Activated naive CD4-positive, alpha-beta T cell treated with anti-CD3 and anti-CD28 coated beads, Interleukin-2, amount 50 U/mL, for 72 hours (primary cell): ENCODE measurements around the gene NUDCD3. TPM values are rescaled to one million over a fixed set of nuclear protein-coding genes. Genes with fewer than 3 reads are reported as not detected.

Experiments used
- ATAC-seq, 2 donors: fragments of 150-1000 bp; cut with Tn5 transposase; 2 replicates each; pipeline ENCODE4 v1.10.0; 2021; ENCODE audit warnings: mild to moderate bottlenecking in 2 of 2, moderate library complexity in 2 of 2
- DNase-seq, 2 donors: peaks; one replicate each; pipeline ENCODE4 v3.0.0; 2021 to 2022; ENCODE audit warnings: low spot score in 2 of 2
- H3K27ac Mint-ChIP-seq, 2 donors: one replicate each; pipeline ENCODE4 v1.8.0; 2022; ENCODE audit warnings: mild to moderate bottlenecking in 2 of 2, mixed read lengths in 2 of 2
- H3K36me3 Mint-ChIP-seq, 2 donors: one replicate each; pipeline ENCODE4 v1.8.0; 2022; ENCODE audit warnings: mixed read lengths in 2 of 2
- H3K9me3 Mint-ChIP-seq, 2 donors: one replicate each; pipeline ENCODE4 v1.8.0; 2022; ENCODE audit warnings: mixed read lengths in 2 of 2
- total RNA-seq, 2 donors: library from RNA; stranded (reverse); gene quantifications; one replicate each; pipeline ENCODE4 v1.2.3, GENCODE V29; 2022

NUDCD3 gene
- total RNA-seq, 2 donors from 2014 or later, result 87.9 to 112 TPM

GRCh38 chr7:44377134-44377463 lies 113.4 kb downstream of the NUDCD3 start:
- Mint-ChIP-seq H3K27ac (peak overlapping the region; percentile 44 to 79), H3K9me3 (no peaks in the 10 kb centered on the region), H3K36me3 (no peaks in the 10 kb centered on the region)
- DNase-seq (no peak), ATAC-seq (no peak)

GRCh38 chr7:44376429-44377133 lies 113.9 kb downstream of the NUDCD3 start:
- DNase-seq, result no peak
- Mint-ChIP-seq H3K36me3 (no peaks in the 10 kb centered on the region), H3K27ac (peak overlapping the region; percentile 44 to 79), H3K9me3 (no peaks in the 10 kb centered on the region)
- ATAC-seq, result no peak

- ATAC-seq, result no peak
- peak overlapping the region; percentile 79 to 86 for H3K27ac Mint-ChIP-seq
- no peak for DNase-seq
- H3K9me3 Mint-ChIP-seq, result no peaks in the 10 kb centered on the region
- no peaks in the 10 kb centered on the region for H3K36me3 Mint-ChIP-seq
Observed at GRCh38 chr7:44375926-44376342, 114.5 kb downstream of the NUDCD3 start.

GRCh38 chr7:44375236-44375699 lies 115.2 kb downstream of the NUDCD3 start:
- Mint-ChIP-seq H3K27ac (peak overlapping the region in 1 of 2 donors; percentile 67), H3K36me3 (no peaks in the 10 kb centered on the region), H3K9me3 (no peaks in the 10 kb centered on the region)
- DNase-seq, result no peak
- peak; percentile 30 to 32 for ATAC-seq

- Mint-ChIP-seq H3K9me3 (no peaks in the 10 kb centered on the region), H3K27ac (no peak overlapping the region), H3K36me3 (peaks cover 0 to 2% of the 10 kb centered on the region in 2 donors)
- peak in 1 of 2 donors; percentile 12 for ATAC-seq
- DNase-seq, result no peak
Observed at GRCh38 chr7:44374007-44374763, 116.3 kb downstream of the NUDCD3 start.

- Mint-ChIP-seq H3K27ac (peak overlapping the region in 1 of 2 donors; percentile 3), H3K9me3 (no peaks in the 10 kb centered on the region), H3K36me3 (peaks cover 0 to 7% of the 10 kb centered on the region in 2 donors)
- no peak for DNase-seq
- peak in 1 of 2 donors; percentile 23 for ATAC-seq
Observed at GRCh38 chr7:44373418-44373740, 117.1 kb downstream of the NUDCD3 start.

- DNase-seq (no peak), ATAC-seq (no peak)
- Mint-ChIP-seq H3K9me3 (no peaks in the 10 kb centered on the region), H3K27ac (no peak overlapping the region), H3K36me3 (peaks cover 0 to 7% of the 10 kb centered on the region in 2 donors)
Observed at GRCh38 chr7:44372560-44373417, 117.7 kb downstream of the NUDCD3 start.

- H3K9me3 Mint-ChIP-seq, result no peaks in the 10 kb centered on the region
- H3K36me3 Mint-ChIP-seq, result peaks cover 0 to 7% of the 10 kb centered on the region in 2 donors
- no peak for DNase-seq
- H3K27ac Mint-ChIP-seq, result no peak overlapping the region
- no peak for ATAC-seq
Observed at GRCh38 chr7:44368885-44369284, 121.6 kb downstream of the NUDCD3 start.

GRCh38 chr7:44368455-44368854 lies 122.0 kb downstream of the NUDCD3 start:
- Mint-ChIP-seq H3K36me3 (peaks cover 0 to 7% of the 10 kb centered on the region in 2 donors), H3K9me3 (no peaks in the 10 kb centered on the region), H3K27ac (no peak overlapping the region)
- DNase-seq (no peak), ATAC-seq (peak in 1 of 2 donors; percentile 13)

- no peak overlapping the region for H3K27ac Mint-ChIP-seq
- peaks cover 0 to 7% of the 10 kb centered on the region in 2 donors for H3K36me3 Mint-ChIP-seq
- ATAC-seq (peak in 1 of 2 donors; percentile 13), DNase-seq (no peak)
- H3K9me3 Mint-ChIP-seq, result no peaks in the 10 kb centered on the region
Observed at GRCh38 chr7:44367475-44368043, 122.9 kb downstream of the NUDCD3 start.

GRCh38 chr7:44366986-44367385 lies 123.5 kb downstream of the NUDCD3 start:
- H3K9me3 Mint-ChIP-seq, result no peaks in the 10 kb centered on the region
- peaks cover 0 to 7% of the 10 kb centered on the region in 2 donors for H3K36me3 Mint-ChIP-seq
- H3K27ac Mint-ChIP-seq, result no peak overlapping the region
- ATAC-seq, result no peak
- no peak for DNase-seq

GRCh38 chr7:44353668-44354067 lies 136.8 kb downstream of the NUDCD3 start:
- DNase-seq, result no peak
- Mint-ChIP-seq H3K27ac (no peak overlapping the region), H3K36me3 (peaks cover 14 to 19% of the 10 kb centered on the region in 2 donors), H3K9me3 (peaks cover 16 to 23% of the 10 kb centered on the region in 2 donors)
- no peak for ATAC-seq

- Mint-ChIP-seq H3K36me3 (peaks cover 4 to 5% of the 10 kb centered on the region in 2 donors), H3K9me3 (peaks cover 2 to 6% of the 10 kb centered on the region in 2 donors), H3K27ac (no peak overlapping the region)
- ATAC-seq (no peak), DNase-seq (no peak)
Observed at GRCh38 chr7:44348851-44349781, 141.3 kb downstream of the NUDCD3 start.

GRCh38 chr7:44348300-44348699 lies 142.2 kb downstream of the NUDCD3 start:
- DNase-seq, result no peak
- peaks cover 4% of the 10 kb centered on the region in 2 donors for H3K36me3 Mint-ChIP-seq
- peak in 1 of 2 donors; percentile 47 for ATAC-seq
- H3K9me3 Mint-ChIP-seq, result peaks cover 0 to 6% of the 10 kb centered on the region in 2 donors
- H3K27ac Mint-ChIP-seq, result no peak overlapping the region

- H3K9me3 Mint-ChIP-seq, result peaks cover 0 to 6% of the 10 kb centered on the region in 2 donors
- ATAC-seq (no peak), DNase-seq (no peak)
- no peak overlapping the region for H3K27ac Mint-ChIP-seq
- peaks cover 4% of the 10 kb centered on the region in 2 donors for H3K36me3 Mint-ChIP-seq
Observed at GRCh38 chr7:44347546-44348114, 142.8 kb downstream of the NUDCD3 start.
